CD4-positive, alpha-beta T cell treated with Interleukin-4 for 4 hours (primary cell): ENCODE data around the gene COL4A1.

Source experiments
- DNase-seq: peaks from one replicate; pipeline ENCODE4 v3.0.0-alpha.2; 2020

Gene COL4A1

GRCh38 chr13:110256126-110256905 lies 50.6 kb downstream of the COL4A1 start:
- no peak for DNase-seq

- no peak for DNase-seq
Observed at GRCh38 chr13:110254751-110255553, 52.0 kb downstream of the COL4A1 start.

GRCh38 chr13:110254151-110254679 lies 52.7 kb downstream of the COL4A1 start:
- no peak for DNase-seq

DNA sequence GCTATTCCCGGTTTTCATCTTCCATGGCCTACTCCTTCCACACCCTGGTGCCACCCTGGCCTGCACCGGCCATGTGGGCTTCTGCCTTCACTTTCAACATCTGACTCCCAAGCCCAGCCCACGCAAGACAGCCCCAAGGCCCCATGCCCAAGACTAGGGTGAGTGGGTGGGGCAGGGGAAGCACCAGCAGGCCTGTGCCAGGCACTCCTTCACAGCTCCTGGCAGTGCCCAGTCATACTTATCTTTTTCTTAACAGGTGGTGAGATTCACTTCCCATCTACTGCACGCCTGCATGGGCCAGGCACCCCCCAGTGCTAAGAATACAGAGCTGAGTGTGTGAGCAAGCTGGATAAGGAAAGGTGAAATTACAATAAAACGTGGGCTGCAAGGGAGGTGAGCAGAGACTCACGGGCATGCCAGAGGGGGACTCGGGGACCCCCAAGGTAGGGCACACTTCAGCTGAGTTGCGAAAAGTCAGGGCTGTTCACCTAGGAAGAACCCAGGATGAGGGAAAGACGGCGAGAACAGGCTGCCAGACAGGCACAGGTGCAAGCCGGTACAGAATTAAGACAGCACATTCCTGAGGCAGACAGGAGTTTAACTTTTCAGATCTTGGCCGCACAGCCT lies 55.7 kb downstream of the COL4A1 start:
- DNase-seq = no peak

GRCh38 chr13:110250258-110250891 lies 56.6 kb downstream of the COL4A1 start:
- DNase-seq = no peak

DNA sequence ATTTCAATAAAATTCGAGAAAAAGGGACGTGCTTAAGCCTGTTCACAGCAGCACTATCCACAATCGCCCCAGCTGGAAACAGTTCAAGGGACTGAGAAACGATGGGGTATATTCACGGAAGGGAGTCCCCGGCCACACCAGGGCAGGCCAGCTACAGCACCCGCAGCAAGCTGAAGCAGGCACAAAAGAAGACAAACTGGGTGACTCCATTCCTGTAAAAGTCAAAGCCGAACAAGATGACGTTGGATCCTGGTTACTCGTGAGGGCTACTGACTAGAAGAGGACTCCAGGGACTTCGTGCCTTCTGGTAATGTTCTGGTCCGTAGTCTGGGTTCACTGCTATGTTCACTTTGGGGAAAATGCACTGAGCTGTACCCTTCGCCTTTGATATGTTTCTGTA lies 57.6 kb downstream of the COL4A1 start:
- no peak for DNase-seq

DNA sequence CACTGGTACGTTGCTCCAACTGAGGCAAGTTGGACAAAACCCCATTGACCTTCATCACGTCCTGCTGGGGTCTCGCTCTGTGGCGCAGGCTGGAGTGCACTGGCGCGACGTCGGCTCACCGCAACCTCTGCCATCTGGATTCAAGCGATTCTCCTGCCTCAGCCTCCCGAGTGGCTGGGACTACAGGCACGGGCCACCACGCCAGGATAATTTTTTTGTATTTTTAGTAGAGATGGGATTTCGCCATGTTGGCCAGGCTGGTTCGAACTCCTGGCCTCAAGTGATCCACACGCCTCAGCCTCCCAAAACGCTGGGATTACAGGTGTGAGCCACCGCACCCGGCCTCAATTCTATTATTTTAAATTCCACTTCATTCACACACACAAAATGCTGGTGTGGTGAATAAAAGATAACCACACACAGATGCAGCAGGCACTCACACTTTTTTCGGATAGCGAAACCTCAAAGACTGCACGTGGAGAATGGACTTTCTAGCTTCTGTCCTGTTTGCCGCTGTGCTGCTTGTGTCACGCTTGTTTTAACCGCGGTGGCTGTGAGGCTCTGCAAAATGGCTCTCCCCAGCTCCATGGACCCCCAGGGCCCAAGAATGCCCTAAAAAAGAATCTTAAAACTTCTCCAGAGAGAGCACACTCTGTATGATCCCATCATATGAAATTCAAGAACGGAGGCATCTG lies 58.4 kb downstream of the COL4A1 start:
- no peak for DNase-seq

DNA sequence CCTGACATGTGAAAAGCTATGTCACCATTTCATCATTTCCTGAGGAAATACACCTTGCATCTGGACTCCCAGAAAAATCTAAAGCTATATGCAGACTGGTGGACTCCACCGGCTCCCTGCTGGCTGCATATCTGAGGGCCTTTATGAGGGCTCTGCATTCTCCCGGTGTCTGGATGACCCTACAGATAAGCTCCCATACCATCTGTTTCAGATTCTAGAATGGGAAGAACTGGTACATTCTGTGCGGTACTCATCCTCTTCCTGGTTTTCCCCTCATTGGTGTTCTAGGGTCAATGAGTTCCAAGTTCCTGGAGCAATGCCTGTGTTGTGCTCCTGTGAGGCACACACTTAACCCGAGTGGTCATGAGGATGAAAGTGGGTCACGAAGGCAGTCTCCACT lies 60.4 kb downstream of the COL4A1 start:
- no peak for DNase-seq

DNA sequence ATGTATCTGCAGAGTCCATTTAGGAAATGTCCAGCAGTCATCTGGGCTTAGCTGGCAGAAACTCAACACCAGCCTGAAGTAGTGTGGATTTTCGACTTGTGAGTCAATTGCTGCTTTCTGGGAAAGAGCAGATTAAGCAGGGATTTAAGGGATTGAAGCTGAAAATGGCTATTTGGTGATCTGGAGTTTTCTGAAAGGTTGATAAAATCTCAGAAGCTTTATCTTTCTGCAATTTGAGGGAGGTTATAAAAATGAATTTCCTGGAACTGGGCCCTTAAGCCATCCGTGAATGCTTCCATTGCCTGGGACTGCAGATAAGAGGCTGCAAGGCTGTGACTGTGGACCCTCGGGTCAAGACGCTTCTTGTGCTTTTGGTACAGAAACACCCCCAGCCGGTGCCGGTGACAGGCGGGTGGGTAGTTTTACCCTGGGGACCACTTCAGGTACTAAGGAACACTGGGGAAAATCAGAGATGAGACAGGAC lies 61.5 kb downstream of the COL4A1 start:
- DNase-seq = no peak

DNA sequence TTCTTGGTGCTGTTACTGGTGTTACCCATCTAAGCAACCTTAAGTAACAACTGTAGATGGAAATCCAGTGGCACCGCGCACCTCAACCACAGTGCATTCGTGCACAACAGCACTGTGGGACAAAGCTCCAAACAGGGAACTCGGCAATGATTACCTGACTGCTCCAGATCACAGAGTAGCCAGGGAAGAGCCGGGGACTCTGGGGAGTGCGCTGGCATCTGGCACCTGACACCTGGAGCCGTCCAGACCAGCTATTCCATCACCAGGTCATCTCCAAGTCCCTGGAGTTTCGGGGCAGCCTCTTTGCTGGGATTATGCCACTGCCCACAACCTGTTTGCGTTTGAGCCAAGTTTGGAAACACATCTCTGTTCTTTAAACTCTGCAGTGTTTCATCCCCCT lies 62.0 kb downstream of the COL4A1 start:
- no peak for DNase-seq

GRCh38 chr13:110244071-110244830 lies 62.7 kb downstream of the COL4A1 start:
- DNase-seq = no peak

- DNase-seq = no peak
Observed at GRCh38 chr13:110242615-110243014, 64.3 kb downstream of the COL4A1 start.

DNA sequence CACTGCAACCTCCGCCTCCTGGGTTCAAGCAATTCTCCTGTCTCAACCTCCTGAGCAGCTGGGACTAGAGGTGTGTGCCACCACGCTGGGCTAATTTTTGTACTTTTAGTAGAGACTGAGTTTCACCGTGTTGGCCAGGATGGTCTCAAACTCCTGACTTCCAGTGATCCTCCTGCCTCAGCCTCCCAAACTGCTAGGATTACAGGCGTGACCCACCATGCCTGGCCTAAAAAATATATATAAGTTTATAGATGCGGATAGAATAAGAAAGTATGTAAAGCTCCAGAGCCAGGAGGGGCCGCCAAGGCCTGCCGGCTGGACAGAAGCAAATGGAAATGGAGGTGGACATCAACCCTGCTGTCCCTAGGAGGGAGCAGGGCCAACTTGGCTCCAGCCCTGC lies 66.0 kb downstream of the COL4A1 start:
- no peak for DNase-seq

DNA sequence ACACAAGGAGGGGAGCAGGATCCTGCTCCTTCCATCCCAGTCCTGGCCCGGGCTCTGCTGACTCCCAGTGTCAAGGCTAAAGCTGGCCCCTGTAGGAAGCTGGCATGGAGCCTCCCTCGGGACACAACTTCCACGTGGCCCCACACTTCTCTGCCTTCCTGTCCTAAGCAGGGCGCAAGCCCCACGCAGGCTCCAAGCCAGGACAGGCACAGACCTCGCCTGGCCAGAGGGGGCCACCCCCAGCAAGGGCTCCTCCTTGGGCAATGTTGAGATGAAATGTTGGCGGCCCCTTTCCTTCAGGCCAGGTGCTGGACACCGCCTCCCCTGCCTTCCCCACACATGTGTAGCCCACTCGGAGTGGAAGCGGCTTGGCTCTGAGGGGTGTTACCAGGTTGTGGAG lies 66.6 kb downstream of the COL4A1 start:
- DNase-seq = no peak

- no peak for DNase-seq
Observed at GRCh38 chr13:110239280-110240125, 67.5 kb downstream of the COL4A1 start.

DNA sequence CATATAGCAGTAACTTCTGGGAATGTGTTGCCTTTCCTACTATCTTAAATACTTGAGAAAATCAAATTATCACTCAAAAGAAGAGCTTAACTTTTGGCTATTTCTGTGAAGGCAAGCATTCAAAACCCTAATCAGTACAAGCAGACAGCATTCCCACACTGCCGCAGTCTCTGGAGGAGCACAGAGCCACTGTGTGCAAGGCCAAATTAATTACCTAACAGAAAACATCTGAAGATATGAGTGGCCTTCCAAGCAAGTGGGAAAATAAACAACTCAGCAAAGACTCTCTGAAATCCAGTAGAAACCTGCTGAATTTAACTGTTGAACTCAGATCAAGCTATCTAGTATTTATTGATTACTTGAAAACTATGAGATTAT lies 68.2 kb downstream of the COL4A1 start:
- no peak for DNase-seq

DNA sequence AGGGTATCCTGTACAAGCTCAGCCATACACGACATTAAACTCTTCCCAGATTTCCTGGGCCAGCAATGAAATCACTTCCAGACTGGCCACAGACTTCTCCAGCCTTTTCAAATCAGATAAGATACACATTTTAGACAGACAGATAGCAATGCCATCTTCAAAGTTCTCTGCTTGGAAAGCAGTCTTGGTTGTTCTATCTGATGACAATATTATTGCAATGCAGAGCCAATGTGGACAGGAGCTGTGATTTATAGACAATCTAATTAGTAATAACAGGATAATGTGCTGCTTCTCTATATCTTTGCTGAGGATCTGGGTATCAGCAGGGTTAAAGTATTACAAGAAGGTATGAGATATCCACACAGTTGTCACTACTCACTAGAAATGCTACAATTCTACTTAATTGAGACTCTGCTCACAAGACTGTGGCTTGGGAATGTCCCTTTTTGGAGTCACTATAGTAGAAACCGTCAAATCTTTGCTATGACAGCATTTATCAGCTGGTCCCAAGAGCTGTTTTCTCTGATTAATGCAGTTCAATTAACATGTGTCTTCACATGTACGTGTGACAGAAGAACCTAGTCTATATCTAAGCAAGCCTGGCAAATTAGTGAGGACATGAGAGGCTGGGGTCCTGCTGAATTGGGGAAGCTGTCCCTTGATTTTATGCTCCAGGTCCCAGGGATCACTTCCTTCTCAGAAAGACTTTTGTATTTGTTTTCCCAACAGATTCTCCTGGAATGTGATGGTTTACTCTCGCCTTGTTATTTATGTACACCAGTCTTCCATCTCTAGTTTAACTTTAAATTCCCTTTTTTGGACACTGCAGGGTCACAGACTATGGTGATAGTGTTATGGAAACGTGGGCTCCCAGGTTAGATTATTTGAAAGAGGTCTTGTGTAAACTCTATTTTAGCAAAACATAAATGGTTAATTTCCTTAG lies 68.8 kb downstream of the COL4A1 start:
- DNase-seq = no peak

GRCh38 chr13:110236831-110237261 lies 70.1 kb downstream of the COL4A1 start:
- DNase-seq = no peak

- DNase-seq = no peak
Observed at GRCh38 chr13:110236431-110236830, 70.5 kb downstream of the COL4A1 start.
